HG02973 (cell line): ENCODE measurements around the gene CHTOP.
"Not testable (repeated sequence)": the region's sequence is repeated elsewhere in the genome, so short reads cannot be mapped to it uniquely, and the experiment has no call there.

Experiments used
- ATAC-seq: cut with Tn5 transposase; IDR thresholded peaks from one replicate; pipeline ENCODE4 v1.9.1; 2021; ENCODE audit warnings: moderate library complexity; ENCODE audit not compliant: unreplicated experiment

Gene CHTOP

DNA sequence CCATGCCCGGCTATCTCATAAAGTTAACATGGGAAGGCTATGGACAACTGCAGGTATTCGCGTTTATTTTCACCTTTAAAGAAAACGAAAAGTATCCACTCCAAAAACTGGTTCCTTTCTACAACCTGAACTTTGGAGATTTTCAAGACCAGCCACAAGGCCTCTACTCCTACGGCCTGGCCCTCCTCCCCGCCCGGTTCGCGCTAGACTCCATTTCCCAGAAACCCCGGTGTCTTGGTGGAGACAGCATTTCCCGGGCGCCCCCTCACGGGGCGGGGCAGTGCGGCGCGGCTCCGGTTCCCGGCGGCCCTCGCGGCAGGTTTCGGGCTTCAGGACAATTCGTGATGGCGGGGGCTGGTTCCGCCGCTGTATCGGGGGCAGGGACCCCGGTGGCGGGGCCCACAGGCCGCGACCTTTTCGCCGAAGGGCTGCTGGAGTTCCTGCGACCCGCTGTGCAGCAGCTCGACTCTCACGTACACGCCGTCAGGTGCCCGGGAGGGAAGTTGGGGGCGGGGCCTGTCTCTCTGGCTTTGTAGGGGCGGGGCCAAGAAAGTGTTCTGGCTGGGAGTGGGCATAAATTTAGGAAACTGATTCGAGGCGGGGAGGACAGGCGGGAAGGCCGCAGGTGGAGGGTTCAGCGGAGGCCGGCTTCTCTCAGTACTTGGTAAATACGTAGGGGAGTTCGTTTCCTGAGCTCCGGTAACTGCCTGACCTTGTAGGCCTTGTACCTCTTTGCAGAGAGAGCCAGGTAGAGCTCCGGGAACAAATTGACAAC lies 24.7 kb downstream of the CHTOP start, which contains the start of gene SNAPIN:
SNAPIN (plus strand) TSS at position 304 of the 775 bp plus-strand sequence; CDS start at position 345, 41 bp downstream.
- peak; percentile 86 for ATAC-seq

DNA sequence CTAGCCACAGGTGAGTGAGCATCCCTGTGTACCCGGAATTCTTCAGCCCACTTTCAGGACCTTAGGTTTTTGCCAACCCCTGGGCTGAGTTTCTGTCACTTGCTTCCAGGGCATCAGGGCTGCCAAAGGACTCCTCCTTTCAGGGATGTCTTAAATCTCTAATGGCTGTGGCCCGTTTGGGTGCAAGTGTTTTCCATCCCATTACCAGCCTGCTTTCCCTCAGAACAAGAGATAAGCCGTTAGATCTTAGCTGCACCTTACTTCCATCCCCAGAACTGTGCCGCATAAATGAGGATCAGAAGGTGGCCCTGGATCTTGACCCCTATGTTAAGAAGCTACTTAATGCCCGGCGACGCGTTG lies 25.3 kb downstream of the CHTOP start:
- ATAC-seq: no peak

DNA sequence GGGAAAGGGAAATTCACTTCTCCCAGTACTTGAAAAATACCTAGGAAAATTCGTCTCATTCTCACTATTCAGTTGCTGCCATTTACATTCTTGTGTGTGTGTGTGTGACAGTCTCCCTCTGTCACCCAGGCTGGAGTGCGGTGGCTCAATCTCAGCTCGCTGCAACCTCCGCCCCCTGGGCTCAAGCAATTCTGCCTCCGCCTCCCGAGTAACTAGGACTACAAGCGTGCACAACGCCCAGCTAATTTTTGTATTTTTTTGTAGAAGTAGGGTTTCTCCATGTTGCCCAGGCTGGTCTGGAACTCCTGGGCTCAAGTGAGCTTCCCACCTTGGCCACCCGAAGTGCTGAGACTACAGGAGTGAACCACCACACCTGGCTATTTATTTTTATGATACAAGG lies 25.8 kb downstream of the CHTOP start:
- ATAC-seq: no peak

DNA sequence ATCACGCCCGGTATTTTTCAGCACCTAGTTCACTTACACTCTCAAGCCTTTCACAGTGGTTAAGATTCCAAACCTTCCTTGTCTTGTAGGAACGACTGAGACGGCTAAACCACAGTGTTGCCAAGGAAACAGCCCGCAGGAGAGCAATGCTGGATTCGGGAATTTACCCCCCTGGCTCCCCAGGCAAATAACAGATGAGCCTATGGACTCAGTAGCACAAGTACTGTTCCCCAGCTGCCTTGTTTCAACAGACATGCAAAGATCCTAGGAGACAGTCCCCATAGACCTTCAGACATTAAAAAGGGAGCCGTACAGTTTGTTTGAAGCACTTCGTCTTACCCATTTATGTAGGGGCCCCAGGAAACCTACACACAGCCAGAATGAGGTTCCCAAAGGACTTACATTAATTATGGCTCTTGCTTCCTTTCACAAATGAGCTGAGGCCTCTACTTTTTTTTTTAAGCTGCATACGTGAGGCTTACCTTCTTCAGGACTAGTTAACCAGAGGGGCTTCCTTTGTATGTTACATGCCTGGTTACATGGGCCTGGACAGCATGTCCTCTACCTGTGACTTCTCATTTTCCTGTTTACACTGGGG lies 27.3 kb downstream of the CHTOP start:
- ATAC-seq: no peak

- ATAC-seq: no peak
These were observed 28.4 kb downstream of the CHTOP start for GRCh38 chr1:153662269-153662668.

DNA sequence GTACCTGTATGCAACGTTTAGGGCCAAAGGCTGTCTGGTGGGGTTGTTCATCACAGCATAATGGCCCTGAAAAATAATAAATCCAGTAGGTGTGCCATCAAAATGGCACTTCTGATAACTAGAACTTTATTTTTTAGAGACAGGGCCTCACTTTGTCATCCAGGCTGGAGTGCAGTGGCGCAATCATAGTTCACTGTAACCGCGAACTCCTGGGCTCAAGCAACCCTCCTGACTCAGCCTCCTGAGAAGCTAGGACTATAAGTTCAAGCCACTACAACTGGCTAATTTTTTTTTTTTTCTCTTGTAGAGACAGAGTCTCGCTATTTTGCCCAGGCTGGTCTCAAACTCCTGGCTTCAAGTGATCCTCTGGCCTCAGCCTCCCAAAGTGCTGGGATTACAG lies 29.3 kb downstream of the CHTOP start:
- no peak for ATAC-seq

- ATAC-seq: no peak
These were observed 33.6 kb downstream of the CHTOP start for GRCh38 chr1:153667439-153667838.

DNA sequence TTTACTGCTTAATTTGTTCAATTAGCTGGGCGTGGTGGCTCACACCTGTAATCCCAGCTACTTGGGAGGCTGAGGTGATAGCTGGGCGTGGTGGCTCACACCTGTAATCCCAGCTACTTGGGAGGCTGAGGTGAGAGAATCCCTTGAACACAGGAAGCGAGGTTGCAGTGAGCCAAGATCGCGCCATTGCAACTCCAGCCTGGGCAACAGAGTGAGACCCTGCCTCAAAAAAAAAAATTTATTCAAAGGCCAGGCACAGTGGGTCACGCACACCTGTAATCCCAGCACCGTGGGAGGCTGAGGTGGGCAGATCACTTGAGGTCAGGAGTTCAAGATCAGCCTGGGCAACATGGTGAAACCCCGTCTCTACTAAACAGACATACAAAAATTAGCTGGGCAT lies 34.8 kb downstream of the CHTOP start:
- not testable (repeated sequence) for ATAC-seq

DNA sequence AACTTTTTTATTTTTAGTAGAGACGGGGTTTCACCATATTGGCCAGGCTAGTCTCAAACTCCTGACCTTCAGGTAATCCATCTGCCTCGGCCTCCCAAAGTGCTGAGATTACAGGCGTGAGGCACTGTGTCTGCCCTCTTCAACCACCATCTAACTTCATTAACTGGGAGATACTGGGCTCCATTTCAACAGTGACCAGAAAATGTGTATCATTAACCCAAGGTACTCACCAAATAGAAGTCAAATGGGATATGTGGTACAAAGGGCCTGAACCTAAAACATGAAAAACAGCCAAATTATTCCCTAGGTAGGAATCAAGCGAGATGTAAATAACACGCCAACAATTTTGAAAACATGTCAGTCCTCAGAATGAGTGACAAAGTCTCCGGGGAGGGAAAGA lies 35.7 kb downstream of the CHTOP start:
- ATAC-seq: no peak

GRCh38 chr1:153670257-153670858 lies 36.5 kb downstream of the CHTOP start:
- no peak for ATAC-seq

DNA sequence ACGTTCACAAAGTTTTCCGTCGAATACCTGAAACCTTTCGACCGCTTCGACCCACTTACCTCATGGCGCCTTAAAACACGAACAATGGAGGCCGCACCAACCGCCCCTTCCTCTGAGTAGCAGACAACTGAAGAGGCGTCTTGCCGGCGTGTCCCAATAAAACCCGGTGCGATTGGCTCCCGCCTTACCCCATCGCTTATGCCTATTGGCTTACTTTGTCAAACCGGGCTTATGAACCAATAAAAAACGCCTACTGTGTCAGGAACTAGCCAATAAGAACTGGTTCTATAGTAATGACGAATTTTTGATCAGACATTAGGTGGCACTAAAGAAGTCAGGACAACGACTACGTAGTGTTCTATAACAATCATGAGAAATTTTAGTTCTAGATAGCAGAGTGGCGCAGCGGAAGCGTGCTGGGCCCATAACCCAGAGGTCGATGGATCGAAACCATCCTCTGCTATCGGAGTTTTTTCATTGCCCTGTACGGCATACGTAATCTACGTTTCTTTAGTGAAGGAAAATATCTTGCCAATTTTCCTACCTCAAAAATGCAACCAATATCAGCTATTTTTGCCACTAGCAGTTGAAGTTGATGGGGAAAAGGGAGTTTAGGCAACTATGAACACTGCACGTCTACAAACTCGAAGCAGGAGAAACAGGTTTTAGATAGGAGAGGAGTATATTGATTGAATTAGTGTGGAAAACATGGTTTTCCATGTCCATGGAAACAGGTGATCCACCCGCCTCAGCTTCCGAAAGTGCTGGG lies 37.2 kb downstream of the CHTOP start, which contains the start of gene ILF2:
ILF2 (minus strand) TSS at position 135 of the 769 bp plus-strand sequence; CDS start at position 64, 71 bp downstream.
- peak; percentile 84 for ATAC-seq

GRCh38 chr1:153671628-153672353 lies 37.9 kb downstream of the CHTOP start:
- ATAC-seq: not testable (repeated sequence)

DNA sequence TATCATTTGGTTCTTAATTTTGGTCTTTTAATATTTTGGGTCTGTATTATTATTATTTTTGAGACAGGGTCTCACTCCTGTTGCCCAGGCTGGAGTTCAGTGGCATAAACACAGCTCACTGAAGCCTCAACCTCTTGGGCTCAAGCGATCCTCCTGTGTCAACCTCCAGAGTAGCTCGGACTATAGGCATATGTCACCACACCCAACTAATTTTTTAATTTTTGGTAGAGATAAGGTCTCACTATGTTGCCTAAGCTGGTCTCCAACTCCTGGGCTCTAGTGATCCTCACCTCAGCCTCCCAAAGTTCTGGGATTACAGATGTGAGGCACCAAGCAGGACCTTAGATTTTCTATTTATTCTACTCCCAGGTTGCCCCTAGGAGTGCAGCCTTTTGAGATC lies 39.6 kb downstream of the CHTOP start:
- ATAC-seq: no peak

- ATAC-seq: no peak
These were observed 44.1 kb downstream of the CHTOP start for GRCh38 chr1:153677718-153678518.

DNA sequence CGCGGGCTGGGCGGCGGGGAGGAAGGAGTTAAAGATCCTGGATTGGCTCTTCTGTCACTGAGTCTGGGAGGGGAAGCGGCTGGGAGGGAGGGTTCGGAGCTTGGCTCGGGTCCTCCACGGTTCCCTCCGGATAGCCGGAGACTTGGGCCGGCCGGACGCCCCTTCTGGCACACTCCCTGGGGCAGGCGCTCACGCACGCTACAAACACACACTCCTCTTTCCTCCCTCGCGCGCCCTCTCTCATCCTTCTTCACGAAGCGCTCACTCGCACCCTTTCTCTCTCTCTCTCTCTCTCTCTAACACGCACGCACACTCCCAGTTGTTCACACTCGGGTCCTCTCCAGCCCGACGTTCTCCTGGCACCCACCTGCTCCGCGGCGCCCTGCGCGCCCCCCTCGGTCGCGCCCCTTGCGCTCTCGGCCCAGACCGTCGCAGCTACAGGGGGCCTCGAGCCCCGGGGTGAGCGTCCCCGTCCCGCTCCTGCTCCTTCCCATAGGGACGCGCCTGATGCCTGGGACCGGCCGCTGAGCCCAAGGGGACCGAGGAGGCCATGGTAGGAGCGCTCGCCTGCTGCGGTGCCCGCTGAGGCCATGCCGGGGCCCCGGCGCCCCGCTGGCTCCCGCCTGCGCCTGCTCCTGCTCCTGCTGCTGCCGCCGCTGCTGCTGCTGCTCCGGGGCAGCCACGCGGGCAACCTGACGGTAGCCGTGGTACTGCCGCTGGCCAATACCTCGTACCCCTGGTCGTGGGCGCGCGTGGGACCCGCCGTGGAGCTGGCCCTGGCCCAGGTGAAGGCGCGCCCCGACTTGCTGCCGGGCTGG lies 44.9 kb downstream of the CHTOP start, which contains the start of gene NPR1:
NPR1 (plus strand) TSS at position 170 of the 818 bp plus-strand sequence; CDS start at position 591, 421 bp downstream.
- no peak for ATAC-seq

- no peak for ATAC-seq
These were observed 45.7 kb downstream of the CHTOP start for GRCh38 chr1:153679337-153680119.

DNA sequence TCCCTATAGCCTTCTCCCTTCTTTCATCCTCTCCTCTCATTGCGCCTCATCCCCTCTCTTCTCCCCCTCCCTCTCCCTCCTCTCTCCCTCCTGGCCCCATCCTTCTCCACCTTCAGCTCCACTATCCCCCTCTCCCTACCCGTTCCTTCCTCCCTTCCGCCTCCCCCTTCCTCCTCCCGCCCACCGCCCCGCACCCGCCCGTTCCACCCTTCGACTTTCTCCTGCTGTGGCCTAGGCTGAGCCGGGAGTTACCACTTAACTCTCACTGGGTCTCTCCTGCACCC lies 46.2 kb downstream of the CHTOP start:
- ATAC-seq: no peak

- no peak for ATAC-seq
These were observed 48.9 kb downstream of the CHTOP start for GRCh38 chr1:153682730-153683129.
